GM19455 (cell line): ENCODE measurements around the gene TEX11.
"Not testable (repeated sequence)": the region's sequence is repeated elsewhere in the genome, so short reads cannot be mapped to it uniquely, and the experiment has no call there.

ENCODE experiments used
- ATAC-seq: cut with Tn5 transposase; IDR thresholded peaks from one replicate; pipeline ENCODE4 v1.9.1; 2021; ENCODE audit not compliant: unreplicated experiment

Gene TEX11

GRCh38 chrX:70762285-70762684, 146.2 kb downstream of the TEX11 start:
- no peak for ATAC-seq

- ATAC-seq: no peak
These were observed 152.7 kb downstream of the TEX11 start for GRCh38 chrX:70755850-70756249.

GRCh38 chrX:70754169-70754848, 154.2 kb downstream of the TEX11 start:
- no peak for ATAC-seq

DNA sequence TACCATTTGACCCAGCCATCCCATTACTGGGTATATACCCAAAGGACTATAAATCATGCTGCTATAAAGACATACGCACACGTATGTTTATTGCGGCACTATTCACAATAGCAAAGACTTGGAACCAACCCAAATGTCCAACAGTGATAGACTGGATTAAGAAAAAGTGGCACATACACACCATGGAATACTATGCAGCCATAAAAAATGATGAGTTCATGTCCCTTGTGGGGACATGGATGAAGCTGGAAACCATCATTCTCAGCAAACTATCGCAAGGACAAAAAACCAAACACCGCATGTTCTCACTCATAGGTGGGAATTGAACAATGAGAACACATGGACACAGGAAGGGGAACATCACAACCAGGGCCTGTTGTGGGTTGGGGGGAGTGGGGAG, 174.7 kb downstream of the TEX11 start:
- not testable (repeated sequence) for ATAC-seq

DNA sequence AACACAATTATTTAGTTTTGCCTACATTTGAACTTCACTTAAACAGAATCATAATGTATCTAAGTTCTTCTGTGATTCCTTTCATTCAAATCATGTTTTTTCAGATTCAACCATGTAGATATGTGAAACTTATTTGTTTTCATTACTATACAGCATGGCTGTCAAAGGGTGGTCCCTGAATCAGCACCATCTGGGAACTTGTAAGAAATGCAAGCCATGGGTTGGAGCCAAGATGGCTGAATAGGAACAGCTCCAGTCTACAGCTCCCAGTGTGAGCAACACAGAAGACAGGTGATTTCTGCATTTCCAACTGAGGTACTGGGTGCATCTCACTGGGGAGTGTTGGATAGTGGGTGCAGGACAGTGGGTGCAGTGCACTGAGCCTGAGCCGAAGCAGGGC, 180.6 kb downstream of the TEX11 start:
- ATAC-seq: not testable (repeated sequence)

- no peak for ATAC-seq
These were observed 187.8 kb downstream of the TEX11 start for GRCh38 chrX:70720721-70721120.

DNA sequence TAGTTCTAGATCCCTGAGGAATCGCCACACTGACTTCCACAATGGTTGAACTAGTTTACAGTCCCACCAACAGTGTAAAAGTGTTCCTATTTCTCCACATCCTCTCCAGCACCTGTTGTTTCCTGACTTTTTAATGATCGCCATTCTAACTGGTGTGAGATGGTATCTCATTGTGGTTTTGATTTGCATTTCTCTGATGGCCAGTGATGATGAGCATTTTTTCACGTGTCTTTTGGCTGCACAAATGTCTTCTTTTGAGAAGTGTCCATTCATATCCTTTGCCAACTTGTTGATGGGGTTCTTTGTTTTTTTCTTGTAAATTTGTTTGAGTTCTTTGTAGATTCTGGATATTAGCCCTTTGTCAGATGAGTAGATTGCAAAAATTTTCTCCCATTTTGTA, 197.2 kb downstream of the TEX11 start:
- not testable (repeated sequence) for ATAC-seq

- no peak for ATAC-seq
These were observed 214.0 kb downstream of the TEX11 start for GRCh38 chrX:70694339-70695122.

DNA sequence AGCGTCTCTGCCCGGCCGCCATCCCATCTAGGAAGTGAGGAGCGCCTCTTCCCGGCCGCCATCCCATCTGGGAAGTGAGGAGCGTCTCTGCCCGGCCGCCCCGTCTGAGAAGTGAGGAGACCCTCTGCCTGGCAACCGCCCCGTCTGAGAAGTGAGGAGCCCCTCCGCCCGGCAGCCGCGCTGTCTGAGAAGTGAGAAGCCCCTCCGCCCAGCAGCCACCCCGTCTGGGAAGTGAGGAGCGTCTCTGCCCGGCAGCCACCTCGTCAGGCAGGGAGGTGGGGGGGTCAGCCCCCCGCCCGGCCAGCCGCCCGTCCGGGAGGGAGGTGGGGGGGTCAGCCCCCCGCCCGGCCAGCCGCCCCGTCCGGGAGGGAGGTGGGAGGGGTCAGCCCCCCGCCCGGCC, 229.1 kb downstream of the TEX11 start:
- not testable (repeated sequence) for ATAC-seq

DNA sequence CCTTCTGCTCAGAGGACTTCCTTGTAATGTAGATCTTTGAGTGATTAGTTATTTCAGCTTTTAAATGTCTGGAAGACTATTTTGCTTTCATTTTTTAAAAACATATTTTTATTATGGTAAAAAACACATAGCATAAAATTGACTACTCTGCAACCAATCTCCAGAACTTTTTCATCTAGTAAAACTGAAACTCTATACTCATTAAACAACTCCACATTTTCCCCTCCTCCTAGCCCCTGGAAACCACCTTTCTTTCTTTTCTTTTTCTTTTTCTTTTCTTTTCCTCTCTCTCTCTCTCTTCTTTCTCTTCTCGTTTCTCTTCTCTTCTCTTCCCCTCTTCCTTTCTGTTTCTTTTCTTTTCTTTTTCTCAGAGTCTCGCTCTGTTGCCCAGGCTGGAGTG, 233.2 kb downstream of the TEX11 start:
- no peak for ATAC-seq

DNA sequence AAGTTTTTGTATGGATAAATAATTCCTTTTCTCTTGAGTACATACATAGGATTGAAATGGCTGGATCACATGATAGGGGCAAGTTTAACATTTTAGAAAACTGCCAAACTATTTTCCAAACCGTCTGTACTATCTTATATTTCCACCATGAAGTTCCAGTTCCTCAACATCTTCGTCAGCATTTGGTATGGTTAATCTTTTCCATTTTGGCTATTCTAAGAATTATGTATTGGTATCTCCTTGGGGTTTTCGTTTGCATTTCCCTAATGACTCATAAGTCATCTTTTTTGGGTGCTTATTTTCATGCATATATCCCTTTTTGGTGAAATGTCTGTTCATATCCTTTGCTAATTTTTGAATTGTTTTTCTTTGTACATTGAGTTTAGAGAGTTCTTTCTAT, 236.2 kb downstream of the TEX11 start:
- no peak for ATAC-seq

DNA sequence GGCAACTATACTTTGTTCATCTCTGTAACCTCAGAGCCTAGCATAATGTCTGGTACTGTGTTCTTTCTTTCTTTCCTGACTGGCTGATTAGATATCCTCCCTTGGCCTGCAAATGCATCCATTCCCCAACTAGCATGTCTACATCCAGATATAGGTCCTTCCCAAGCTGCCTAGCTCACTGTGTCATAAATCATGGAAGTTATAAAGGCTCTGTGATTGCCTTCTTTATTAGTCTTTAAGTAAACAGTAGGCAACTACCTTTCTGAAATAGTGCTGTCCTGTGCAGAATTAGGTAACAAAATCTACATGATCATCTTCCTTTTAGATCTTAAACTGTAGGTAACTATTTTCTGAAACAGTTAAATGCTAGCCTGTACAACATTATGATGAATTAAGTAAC, 239.4 kb downstream of the TEX11 start:
- ATAC-seq: no peak

DNA sequence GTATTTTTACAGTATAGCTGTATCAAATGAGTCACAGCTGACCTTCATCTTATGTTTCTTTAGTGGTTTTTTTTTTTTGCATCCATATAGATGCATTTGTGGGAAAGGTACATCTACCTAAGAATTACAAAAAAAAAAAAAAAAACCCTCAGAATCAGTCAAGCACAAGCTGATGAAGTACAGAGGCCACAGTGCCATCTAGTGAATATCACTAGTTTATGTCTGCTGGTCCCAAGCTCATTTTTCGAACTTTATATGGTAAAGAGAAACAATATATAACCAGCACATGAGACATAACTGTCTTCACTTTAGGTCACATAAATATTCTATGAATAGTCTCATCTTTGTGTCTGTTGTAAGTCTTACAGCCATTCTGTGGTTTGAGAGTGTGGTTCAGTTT, 243.8 kb downstream of the TEX11 start:
- no peak for ATAC-seq

DNA sequence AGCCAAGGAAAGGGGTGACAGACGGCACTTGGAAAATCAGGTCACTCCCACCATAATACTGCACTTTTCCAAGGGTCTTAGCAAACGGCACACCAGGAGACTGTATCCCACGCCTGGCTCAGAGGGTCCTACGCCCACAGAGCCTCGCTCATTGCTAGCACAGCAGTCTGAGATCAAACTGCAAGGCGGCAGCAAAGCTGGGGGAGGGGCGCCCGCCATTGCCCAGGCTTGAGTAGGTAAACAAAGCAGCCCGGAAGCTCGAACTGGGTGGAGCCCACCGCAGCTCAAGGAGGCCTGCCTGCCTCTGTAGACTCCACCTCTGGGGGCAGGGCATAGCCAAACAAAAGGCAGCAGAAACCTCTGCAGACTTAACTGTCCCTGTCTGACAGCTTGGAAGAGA, 247.4 kb downstream of the TEX11 start:
- not testable (repeated sequence) for ATAC-seq

- ATAC-seq: not testable (repeated sequence)
These were observed 251.0 kb downstream of the TEX11 start for GRCh38 chrX:70657546-70657945.

GRCh38 chrX:70656304-70656703, 252.2 kb downstream of the TEX11 start:
- no peak for ATAC-seq

DNA sequence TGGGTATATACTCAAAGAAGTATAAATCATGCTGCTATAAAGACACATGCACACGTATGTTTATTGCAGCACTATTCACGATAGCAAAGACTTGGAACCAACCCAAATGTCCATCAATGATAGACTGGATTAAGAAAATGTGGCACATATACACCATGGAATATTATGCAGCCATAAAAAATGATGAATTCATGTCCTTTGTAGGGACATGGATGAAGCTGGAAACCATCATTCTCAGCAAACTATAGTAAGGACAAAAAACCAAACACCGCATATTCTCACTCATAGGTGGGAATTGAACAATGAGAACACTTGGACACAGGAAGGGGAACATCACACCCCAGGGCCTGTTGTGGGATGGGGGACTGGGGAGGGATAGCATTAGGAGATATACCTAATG, 260.6 kb downstream of the TEX11 start:
- ATAC-seq: not testable (repeated sequence)

GRCh38 chrX:70636218-70636617, 272.3 kb downstream of the TEX11 start:
- ATAC-seq: no peak

DNA sequence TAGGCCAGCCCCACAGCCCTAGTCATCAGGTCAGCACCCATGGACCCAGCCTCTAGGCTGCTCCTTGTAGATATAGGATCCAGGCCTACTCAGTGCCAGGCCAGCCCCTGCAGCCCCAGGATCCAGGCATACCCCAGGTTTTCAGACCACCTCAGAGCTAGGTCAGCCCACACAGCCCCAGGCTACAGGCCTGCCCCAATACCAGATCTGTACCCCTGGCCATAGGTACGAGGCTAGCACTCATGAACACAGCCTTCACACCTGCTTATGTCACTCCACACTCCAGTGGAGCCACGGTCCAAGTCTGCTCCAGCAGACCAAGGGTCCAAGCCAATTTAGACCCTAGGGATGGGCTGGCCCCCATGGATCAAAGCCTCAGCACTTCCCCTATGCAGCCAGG, 272.8 kb downstream of the TEX11 start:
- ATAC-seq: no peak

GRCh38 chrX:70635227-70635626, 273.3 kb downstream of the TEX11 start:
- ATAC-seq: no peak

DNA sequence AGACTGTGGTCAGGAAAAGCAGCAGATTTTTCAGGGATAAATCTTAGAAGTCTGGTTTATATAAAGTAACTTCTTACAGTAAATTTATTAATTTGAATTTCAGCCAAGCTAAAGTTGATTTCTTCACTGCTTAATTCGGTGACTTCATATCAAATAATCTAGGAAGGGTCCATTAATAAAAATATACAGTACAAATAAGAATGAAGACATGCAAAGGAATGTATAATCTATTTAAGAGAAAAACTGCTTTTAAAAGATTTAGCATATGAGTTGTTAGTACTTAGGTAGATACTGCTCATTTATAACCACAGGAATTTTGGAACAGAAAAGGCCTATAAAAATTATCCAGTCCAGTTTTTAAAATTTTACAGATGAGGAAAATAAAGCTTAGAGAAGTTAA, 286.8 kb downstream of the TEX11 start:
- no peak for ATAC-seq

GRCh38 chrX:70618467-70618866, 290.0 kb downstream of the TEX11 start:
- no peak for ATAC-seq

GRCh38 chrX:70613295-70613694, 295.2 kb downstream of the TEX11 start:
- ATAC-seq: no peak
